Right hindlimb (tissue), 1 donor: ENCODE results near the gene FGFR2.

ENCODE experiments used
- DNase-seq: peaks from one replicate; pipeline ENCODE4 v3.0.0-alpha.2; 2018

The FGFR2 gene

DNA sequence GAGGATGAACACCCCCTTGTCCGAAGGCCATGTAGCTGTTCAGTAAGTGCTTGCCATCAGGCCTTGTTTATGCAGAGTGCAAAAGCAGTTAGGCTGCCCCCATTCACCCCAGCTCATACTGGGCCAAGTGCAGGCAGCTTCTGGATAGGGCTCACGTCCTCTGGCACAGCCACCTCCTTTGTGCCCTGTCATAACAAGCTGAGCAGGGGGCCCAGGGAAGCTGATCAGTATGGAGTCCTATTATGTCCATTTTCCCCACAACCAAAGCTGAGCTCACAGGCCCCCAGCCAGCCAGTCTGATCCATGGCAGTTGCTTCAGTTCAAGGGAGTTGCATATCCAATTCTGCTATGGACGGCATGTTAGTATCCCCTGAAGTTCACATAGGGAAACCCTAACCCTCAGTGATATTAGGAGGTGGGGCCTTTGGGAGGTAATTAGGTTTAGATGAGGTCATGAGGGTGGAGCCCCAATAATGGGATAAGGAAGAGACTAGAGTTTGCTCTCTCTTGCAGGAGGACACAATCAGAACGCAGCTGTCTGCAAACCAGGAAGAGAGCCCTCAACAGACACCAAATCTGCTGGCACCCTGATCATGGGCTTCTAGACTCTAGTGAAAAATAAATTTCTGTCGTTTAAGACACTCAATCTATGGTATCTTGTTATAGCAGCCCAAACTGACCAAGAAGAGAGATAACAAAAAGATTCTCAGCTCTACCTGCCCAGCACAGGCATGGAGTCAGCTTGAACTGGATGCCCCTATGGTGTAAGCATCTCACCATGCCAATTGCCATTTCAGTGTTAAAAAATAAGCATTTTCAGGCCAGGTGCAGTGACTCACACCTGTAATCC is 155.9 kb downstream of the FGFR2 start:
- DNase-seq: no peak

DNA sequence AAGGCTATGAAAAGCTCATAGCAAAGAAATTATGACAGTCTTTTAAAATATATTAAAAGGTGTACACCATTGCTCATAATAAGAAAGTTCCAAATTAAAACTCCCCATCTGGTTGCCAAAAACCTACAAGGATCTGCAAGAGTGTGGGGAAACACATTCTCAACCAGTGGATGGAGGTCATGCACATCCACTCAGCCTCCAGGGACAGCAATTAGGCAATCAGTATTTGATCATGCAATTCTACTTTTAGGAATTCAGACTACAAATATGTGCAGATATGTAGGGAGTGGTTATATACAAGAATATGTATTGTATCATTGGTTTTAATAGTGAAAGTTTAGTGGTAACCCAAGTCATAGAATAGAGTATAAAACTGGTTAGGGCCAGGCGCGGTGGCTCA is 157.8 kb downstream of the FGFR2 start:
- DNase-seq: no peak

DNA sequence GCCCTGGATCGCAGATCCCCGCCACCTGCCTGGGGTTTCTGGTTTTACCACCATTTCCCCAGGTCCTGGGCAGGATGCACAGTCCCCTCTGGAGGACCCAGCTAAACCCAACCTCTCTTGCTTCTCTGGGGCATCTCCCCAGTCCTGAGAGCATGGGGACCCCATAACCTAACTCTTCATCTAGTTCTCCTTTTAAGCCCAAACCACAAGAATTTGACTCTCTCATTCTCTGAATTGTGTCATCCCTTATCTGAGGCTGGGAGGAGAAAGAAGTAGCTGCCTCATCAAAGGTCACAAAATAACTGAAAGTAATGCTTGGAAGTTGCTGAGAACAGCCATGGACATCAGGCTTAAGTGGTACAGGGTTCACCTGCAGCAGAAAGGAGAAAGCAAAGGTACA is 159.9 kb downstream of the FGFR2 start:
- DNase-seq: no peak

DNA sequence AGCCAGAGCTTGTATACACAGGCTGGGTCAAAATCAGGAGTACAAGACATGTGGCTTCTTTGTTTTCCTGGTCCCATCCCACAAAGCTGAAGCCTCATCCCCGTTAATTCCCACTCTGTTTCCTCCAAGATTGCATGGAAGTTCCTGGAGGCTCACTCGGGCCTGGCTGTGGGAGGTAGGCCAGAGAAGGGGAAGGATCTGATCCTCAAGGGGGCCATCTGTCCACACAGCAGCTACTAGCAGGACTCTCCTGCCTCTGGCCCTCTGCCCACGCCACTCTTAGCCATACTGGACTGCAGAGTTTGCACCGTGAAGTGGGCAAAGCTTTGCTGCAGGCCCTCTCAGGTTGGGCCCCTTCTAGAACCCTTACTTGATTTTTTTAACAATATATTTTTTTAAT is 160.6 kb downstream of the FGFR2 start:
- peak; percentile 41 for DNase-seq

DNA sequence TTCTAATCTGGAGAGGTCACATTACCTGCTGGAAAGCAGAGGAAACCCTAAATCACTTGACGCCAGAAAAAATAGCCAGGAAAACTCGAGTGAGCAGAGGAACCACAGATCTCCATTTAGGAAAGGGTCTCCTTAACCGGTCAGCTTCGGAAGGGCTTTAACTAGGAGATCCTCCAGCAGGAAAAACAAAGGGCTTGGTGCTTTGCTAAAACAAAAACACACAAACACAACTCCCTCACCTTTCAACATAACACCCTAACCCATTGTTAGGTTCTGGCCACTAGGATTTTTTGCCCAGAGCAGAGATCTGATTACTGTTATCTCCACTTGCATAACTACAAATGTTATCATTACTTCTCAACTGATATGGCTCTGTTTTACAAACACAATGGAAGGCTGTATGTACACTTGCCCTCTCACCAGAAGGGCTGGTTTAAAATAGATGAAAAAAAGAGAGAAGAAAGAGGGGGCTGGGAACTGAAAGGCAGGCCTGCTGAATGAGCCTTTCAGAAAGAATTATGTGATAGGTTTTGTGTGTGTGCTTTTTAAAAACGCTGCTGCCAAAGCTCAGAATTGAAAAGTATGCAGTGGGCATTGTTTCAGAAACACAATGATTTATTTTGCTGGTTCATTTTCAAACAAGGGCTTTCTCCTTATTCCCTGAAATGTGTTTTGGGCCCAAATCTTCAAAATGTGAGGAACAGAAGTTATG is 161.5 kb downstream of the FGFR2 start:
- no peak for DNase-seq

DNA sequence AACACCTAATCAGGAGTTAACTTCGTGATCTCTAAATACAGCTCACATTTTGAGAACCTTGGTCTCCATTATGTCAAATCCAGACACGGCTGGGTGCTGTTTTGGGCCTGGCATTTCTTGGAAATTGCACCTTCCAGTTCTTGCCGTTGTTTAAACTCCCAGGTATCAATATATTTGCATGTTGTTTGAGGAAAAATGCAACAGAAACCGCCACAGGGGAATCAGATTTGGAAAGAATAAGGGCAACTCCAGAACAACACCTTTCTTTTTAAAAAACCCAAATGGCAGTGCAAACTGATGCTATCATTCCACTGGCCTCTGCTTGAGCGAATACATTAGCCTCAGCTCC is 162.0 kb downstream of the FGFR2 start:
- no peak for DNase-seq

DNA sequence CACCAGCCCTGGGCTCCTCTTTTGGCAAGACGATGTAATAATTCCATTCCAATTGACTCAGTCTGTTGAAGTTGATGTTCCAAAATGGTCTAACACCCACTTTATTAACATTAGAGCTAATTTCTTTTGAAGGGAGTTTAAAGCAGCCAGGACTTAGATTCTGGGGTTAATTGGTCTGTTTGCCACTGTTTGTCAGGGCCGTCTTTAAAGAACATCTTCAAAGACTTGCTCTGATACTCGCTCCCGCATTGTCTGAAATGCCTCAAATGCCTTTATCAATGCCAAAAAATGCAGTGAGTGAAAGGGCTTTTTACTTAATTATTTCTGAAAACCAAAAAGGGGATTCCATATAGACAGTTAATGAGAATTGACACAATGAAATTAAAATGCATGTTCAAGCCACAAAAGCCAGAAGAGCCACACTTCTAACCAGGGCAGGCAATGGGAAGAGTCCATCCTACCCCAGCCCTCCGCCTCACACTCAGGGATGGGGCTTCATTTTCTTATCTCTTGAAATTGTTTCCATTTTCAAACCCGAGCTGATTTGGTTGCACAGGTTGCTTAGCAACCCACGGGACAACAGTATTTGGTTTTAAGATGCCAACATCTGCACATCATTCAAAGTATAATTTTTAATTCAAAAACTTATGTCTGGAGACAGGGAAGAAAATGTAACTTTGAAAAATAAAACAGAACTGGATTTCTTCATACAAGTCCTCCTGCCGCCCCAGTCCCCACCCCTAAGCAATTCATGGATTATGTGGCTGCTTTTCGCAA is 163.0 kb downstream of the FGFR2 start:
- no peak for DNase-seq

DNA sequence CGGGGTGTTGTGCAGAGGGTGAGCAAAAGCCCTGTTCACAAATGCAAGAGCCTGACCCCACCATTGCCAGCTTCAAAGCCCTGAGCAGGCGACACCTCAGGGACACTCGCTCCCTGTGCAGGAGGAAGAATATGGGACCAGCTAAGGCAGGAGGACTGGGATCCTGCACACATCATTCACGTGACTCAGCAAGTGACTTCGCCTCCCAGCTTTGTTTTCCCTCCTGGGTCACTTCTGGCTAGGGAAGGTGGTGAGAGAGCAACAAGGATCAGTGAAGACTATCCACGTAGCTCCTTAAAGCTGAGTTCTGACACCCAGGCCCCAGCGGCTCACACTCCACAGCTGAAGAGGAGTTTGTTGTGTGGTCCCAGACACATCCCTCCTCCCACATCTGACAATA is 164.3 kb downstream of the FGFR2 start:
- no peak for DNase-seq

DNA sequence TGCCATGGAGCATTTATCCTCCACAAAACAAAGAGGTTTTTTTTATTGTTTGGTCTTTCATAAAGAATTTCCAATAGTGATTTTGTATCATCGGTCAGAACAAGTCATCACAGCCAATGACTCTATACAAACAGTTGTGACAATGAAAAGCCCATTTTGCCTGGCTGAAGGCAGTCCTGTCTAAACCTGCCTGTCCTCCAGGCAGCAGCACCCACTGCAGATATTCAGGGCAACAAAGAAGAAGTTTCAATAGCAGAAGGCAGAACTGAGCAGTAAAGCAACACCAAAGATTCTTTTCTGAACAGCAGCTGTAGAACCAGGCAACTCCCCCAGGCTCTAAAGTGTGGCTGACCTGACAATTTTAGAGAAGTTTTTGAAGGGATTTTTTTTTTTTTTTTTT is 169.4 kb downstream of the FGFR2 start:
- no peak for DNase-seq
